Gastrocnemius medialis (tissue), 4 donors: ENCODE results near the gene DCAF10.

Source experiments
- CTCF ChIP-seq, 5 experiments: fragments of 450-650 bp in 3 of 5; fragments of 200-600 bp in 2 of 5; sonication (generic) in 2 of 5; IDR thresholded peaks in 4 of 5; conservative IDR thresholded peaks in 1 of 5; 1 replicate in 4 of 5; 2 replicates in 1 of 5; pipeline ENCODE4 v1.5.1; 2016 to 2019; ENCODE audit warnings: antibody characterized with exemption in 5 of 5, mild to moderate bottlenecking in 3 of 5, moderate library complexity in 3 of 5
- POLR2A ChIP-seq, 2 donors: fragments of 450-650 bp; IDR thresholded peaks; one replicate each; pipeline ENCODE4 v1.6.1; 2017; ENCODE audit warnings: antibody characterized with exemption in 2 of 2, mild to moderate bottlenecking in 2 of 2, moderate library complexity in 2 of 2

GRCh38 chr9:37904445-37905130 lies 104.0 kb downstream of the DCAF10 start:
- no peak for TF ChIP-seq POLR2A (IDR thresholded peaks at IDR 0.05)
- peak in 2 of 5 experiments; percentile 5 to 15 for TF ChIP-seq CTCF (IDR thresholded peaks at IDR 0.05 in 4 of 5, conservative IDR thresholded peaks at IDR 0.05 in 1 of 5)
